GM19452 (cell line): ENCODE measurements around the gene UBTF.

Source experiments
- ATAC-seq: cut with Tn5 transposase; IDR thresholded peaks from one replicate; pipeline ENCODE4 v1.9.1; 2021; ENCODE audit not compliant: unreplicated experiment

The UBTF gene

DNA sequence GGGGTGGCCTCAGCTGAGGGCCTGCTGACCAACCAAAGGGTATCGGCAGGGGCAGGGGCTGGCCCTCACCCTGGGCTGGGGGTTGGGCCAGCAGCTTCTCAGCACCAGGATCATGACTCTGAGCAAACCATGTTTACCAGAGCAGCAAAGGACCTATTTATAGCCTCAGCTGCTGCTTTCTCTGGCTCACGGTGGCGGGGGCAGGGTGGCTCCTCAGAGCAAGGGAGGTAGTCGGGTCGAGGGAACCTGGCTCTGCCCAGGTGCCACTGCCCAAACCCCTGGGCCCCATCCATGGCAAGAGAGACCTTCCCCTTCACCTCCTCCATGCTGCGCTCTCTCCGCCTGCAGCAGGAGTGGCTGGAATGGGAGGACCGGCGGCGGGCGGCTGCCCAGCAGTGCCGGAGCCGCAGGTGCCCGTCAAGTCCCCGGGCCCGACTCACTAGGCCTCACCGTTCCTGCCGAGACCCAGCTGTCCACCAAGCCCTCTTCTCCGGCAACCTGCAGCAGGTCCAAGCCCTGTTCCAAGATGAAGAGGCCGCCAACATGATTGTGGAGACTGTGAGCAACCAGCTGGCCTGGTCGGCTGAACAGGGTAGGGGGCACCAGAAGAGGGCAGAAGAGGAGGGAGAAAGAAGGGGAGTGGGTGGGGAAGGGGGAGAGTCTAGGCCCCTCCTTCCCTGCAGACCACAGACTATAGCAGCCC is 48.8 kb downstream of the UBTF start, which contains the start of gene ASB16:
Gene ASB16, plus strand, starts transcription at position 206 of the 703 bp plus-strand sequence. Its CDS starts 86 bp downstream, at position 292.
- ATAC-seq = no peak

- no peak for ATAC-seq
Measured at GRCh38 chr17:44170135-44170498, 49.4 kb downstream of the UBTF start.

DNA sequence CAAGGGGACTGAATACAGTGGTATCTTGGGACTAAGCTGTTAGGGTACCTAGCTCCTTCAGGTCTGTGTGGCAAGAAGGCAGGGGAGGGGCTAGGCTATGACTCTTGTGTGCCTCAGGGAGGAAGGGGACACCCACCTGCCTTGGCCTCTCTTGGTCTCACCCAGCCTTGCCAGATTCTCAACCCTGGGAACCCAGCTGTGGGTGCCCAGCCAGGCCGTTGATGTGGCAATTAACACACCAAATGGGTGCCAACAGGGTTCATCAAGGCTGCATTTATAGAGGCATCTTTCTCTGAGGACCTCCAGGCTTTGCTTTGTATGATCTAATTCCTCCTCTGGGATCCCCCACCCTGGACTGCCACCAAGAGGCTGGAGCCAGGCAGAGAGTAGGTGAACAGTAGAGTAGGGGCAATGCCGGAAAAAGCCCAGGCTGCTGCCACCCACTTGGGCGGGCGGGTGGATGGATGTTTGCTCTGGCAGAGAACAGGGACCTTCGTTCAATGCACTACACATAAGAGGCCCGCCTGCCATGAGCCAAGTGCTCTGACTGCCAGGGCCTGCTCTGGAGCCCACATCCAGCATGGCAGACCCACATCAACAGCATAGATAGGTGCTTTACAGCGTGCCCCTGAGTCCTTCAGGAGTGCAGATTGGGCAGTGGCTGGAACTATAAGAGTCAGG is 52.2 kb downstream of the UBTF start:
- ATAC-seq = no peak

DNA sequence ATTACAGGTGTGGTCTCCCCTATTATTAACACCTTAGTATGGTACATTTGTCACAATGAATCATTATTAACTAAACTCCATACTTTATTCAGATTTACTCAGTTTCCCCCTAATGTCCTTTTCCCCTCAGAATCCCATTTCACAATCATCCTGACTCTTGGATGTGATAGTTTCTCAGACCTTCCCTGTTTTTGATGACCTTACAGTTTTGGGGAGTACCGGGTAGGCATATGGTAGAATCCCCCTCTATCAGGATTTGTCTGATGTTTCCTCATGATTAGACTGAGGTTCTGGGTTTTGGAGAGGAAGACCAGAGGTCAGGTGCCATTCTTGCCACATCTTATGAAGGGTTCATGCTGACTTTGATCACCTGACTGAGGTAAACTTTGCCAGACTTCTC is 55.0 kb downstream of the UBTF start:
- ATAC-seq = no peak

- ATAC-seq = no peak
Measured at GRCh38 chr17:44159519-44160210, 59.8 kb downstream of the UBTF start.

DNA sequence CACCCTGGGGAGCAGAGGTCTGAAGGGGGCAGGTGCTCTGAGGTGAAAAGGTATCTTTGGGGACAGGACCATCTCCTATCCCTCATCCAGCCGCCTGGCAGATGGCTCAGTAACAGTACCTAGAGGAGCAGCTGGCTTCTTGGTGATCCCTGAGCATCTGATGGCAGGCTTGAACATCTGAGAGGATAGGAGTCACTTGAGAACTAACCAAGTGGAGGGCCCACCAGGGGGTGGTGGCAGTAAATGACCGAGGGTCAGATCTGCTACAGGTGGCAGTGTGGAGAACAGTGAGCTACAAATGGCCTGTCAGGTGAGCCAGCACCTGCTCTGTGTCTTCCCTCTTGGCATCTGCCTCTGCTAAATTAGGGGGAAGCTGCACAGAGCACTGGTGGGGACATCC is 64.0 kb downstream of the UBTF start:
- no peak for ATAC-seq
